Measurements from ENCODE around the gene ANO7. TPM values are rescaled to one million over a fixed set of nuclear protein-coding genes. Genes with fewer than 3 reads are reported as not detected.

The ANO7 gene
- total and polyA plus RNA-seq, 2 of the 13 experiments (the other 11 are each of a cell fraction or from before 2014, with no cell fraction given), result 4.1 to 4.9 TPM

DNA sequence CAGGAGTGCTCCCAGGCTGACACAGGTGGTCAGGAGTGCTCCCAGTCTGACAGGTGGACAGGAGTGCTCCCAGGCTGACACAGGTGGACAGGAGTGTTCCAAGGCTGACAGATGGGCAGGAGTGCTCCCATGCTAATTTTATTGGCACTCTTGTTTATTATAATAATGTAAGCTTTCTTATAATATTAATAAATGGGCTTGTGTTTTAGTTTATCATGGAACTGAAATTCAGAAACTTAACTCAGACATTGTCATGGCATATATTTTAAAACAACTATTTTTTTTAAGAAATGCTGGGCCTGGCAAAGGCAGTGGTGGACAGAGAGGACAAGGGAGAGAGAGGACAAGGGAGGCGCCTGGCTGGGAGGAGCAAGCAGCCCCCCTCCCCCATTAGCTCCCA lies 18.7 kb downstream of the ANO7 start:
- Histone ChIP-seq H3K4me3 (replicated peaks in 1 of 3; ENCODE audit: insufficient read depth in 1 of 3, low read depth in 2 of 3, low read length in 3 of 3) (no peak overlapping the region), H3K9me3 (ENCODE audit: low read length) (no peaks in the 10 kb centered on the region), H3K27me3 (ENCODE audit: control insufficient read depth in 1 of 2, insufficient read depth in 2 of 2, low read length in 2 of 2) (peaks cover 22 to 46% of the 10 kb centered on the region in 2 experiments), H3K36me3 (replicated peaks in 1 of 2; ENCODE audit: control insufficient read depth in 1 of 2, insufficient read depth in 2 of 2, low read length in 2 of 2) (no peaks in the 10 kb centered on the region), H3K79me2 (ENCODE audit: insufficient read depth, low read length) (no peaks in the 10 kb centered on the region), H3K4me2 (ENCODE audit: low read depth, low read length) (no peak overlapping the region), H4K20me1 (ENCODE audit: insufficient read depth, low read length) (no peaks in the 10 kb centered on the region), H2AFZ (ENCODE audit: low read length) (no peak overlapping the region), H3K4me1 (ENCODE audit: insufficient read depth, low read length) (peaks cover 11% of the 10 kb centered on the region), H3K27ac (ENCODE audit: extremely low read length, insufficient read depth, low read length) (no peak overlapping the region), H3K9ac (ENCODE audit: insufficient read depth, low read depth, low read length) (no peak overlapping the region)
- in situ Hi-C loops (cut with HindIII; ENCODE audit: extremely low pct_ligation_motif_present, low pct_unique_long_range_greater_than_20kb), result loop anchor here (25.0 kb wide), 1 partner anchor 645 kb away; the partner anchor contains the start of genes ANKMY1, DUSP28 and RNPEPL1
- BruUV-seq (replicated peaks), result no TSS peak
- intact Hi-C loops (cut with micrococcal nuclease; ENCODE audit: unreplicated experiment), result no loop called here
- DNase-seq (ENCODE audit: low spot score) (no peak), ATAC-seq (no peak), FAIRE-seq (no peak)
- ChIA-PET POLR2A (interaction anchor here (0.6 to 0.8 kb wide), 2 partner anchors 9 to 281 kb away, joined by 3 read pairs; no protein-coding TSS in a partner anchor), CTCF (ENCODE audit: low intra/inter-chr PET ratio, low total read pairs) (no interaction called here)
- 27% methylated on average over 1 of the region's 1 CpG for WGBS (ENCODE audit: low lambda C conversion rate)
- TF ChIP-seq ZNF263 (CRISPR knock-in tag; IDR thresholded peaks at IDR 0.05) (peak; percentile 89), KDM5B (CRISPR knock-in tag; IDR thresholded peaks at IDR 0.05; ENCODE audit: borderline replicate concordance) (no peak), ZNF24 (IDR thresholded peaks at IDR 0.05) (no peak), ELF3 (CRISPR knock-in tag; IDR thresholded peaks at IDR 0.05) (no peak), ZNF232 (CRISPR knock-in tag; IDR thresholded peaks at IDR 0.05; ENCODE audit: borderline replicate concordance) (no peak)
- TF ChIP-seq, protein P1, sequence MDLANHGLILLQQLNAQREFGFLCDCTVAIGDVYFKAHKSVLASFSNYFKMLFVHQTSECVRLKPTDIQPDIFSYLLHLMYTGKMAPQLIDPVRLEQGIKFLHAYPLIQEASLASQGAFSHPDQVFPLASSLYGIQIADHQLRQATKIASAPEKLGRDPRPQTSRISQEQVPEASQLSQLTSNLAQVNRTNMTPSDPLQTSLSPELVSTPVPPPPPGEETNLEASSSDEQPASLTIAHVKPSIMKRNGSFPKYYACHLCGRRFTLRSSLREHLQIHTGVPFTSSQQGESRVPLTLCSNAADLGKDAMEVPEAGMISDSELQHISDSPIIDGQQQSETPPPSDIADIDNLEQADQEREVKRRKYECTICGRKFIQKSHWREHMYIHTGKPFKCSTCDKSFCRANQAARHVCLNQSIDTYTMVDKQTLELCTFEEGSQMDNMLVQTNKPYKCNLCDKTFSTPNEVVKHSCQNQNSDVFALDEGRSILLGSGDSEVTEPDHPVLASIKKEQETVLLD (CRISPR knock-in tag; IDR thresholded peaks at IDR 0.05; ENCODE audit: low read depth), result no peak

DNA sequence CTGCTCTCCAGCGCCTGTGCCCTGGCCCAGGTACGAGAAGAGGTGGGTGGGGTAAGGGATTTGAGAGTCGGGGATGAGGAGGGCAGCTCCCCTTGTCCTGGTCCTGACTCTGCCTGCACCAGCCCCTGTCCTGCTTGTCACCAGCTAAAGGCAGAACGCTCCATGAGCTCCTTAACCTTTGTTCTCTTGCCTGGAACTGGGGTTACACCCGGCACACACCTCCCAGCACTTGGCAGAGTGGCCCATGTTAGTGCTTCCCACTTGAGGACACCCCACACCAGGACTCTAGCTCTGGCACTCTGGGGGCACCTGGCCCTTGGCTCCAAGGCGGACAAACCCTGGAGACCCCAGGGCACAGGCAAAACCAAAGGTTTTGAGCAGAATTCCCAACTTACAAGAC lies 19.2 kb downstream of the ANO7 start:
- no peak overlapping the region for H3K4me2 ChIP-seq (ENCODE audit: low read depth, low read length)
- no peak overlapping the region for H2AFZ ChIP-seq (ENCODE audit: low read length)
- no peak overlapping the region for H3K4me3 ChIP-seq (replicated peaks in 1 of 3; ENCODE audit: insufficient read depth in 1 of 3, low read depth in 2 of 3, low read length in 3 of 3)
- H3K9ac ChIP-seq (ENCODE audit: insufficient read depth, low read depth, low read length), result no peak overlapping the region
- in situ Hi-C loops (cut with HindIII; ENCODE audit: extremely low pct_ligation_motif_present, low pct_unique_long_range_greater_than_20kb), result loop anchor here (25.0 kb wide), 1 partner anchor 645 kb away; the partner anchor contains the start of genes ANKMY1, DUSP28 and RNPEPL1
- ChIA-PET CTCF (ENCODE audit: low intra/inter-chr PET ratio, low total read pairs) (no interaction called here), POLR2A (interaction anchor here (0.6 to 0.8 kb wide), 2 partner anchors 8 to 280 kb away, joined by 3 read pairs; no protein-coding TSS in a partner anchor)
- peaks cover 11% of the 10 kb centered on the region for H3K4me1 ChIP-seq (ENCODE audit: insufficient read depth, low read length)
- ATAC-seq (peak; percentile 40), FAIRE-seq (peak; percentile 4), DNase-seq (ENCODE audit: low spot score) (no peak)
- H4K20me1 ChIP-seq (ENCODE audit: insufficient read depth, low read length), result no peaks in the 10 kb centered on the region
- no peaks in the 10 kb centered on the region for H3K79me2 ChIP-seq (ENCODE audit: insufficient read depth, low read length)
- TF ChIP-seq SAFB2 (CRISPR knock-in tag; IDR thresholded peaks at IDR 0.05; ENCODE audit: borderline replicate concordance, low read depth) (no peak), ZNF558 (CRISPR knock-in tag; IDR thresholded peaks at IDR 0.05; ENCODE audit: borderline replicate concordance) (no peak), ZNF430 (CRISPR knock-in tag; IDR thresholded peaks at IDR 0.05) (0 out of 2 replicates have a peak, but pooled peaks have one; percentile 37), EED (CRISPR knock-in tag; IDR thresholded peaks at IDR 0.05) (0 out of 2 replicates have a peak, but pooled peaks have one; percentile 73)
- H3K27me3 ChIP-seq (ENCODE audit: control insufficient read depth in 1 of 2, insufficient read depth in 2 of 2, low read length in 2 of 2), result peaks cover 24 to 47% of the 10 kb centered on the region in 2 experiments
- no peaks in the 10 kb centered on the region for H3K36me3 ChIP-seq (replicated peaks in 1 of 2; ENCODE audit: control insufficient read depth in 1 of 2, insufficient read depth in 2 of 2, low read length in 2 of 2)
- no TSS peak for BruUV-seq (replicated peaks)
- no peak overlapping the region for H3K27ac ChIP-seq (ENCODE audit: extremely low read length, insufficient read depth, low read length)
- H3K9me3 ChIP-seq (ENCODE audit: low read length), result no peaks in the 10 kb centered on the region
- intact Hi-C loops (cut with micrococcal nuclease; ENCODE audit: unreplicated experiment), result no loop called here
- WGBS (ENCODE audit: low lambda C conversion rate), result 10% methylated on average over 6 of the region's 6 CpGs
